GM19239 (cell line): Measurements from ENCODE around the gene AQP2.

Source experiments
- DNase-seq: peaks from one replicate; pipeline ENCODE4 v3.0.0; 2011; ENCODE audit warnings: low spot score; ENCODE audit not compliant: insufficient read length
- FAIRE-seq: peaks from 2 replicates; lab custom pipeline; 2011; peaks lifted over from hg19 to GRCh38; lab: Jason Lieb, UNC

The AQP2 gene

GRCh38 chr12:49966511-49967041 lies 16.0 kb downstream of the AQP2 start:
- DNase-seq (no peak), FAIRE-seq (no peak)

GRCh38 chr12:49967042-49967776 lies 16.7 kb downstream of the AQP2 start:
- DNase-seq (peak; percentile 95), FAIRE-seq (peak; percentile 86)

- no peak for FAIRE-seq
- no peak for DNase-seq
These were observed 17.3 kb downstream of the AQP2 start for GRCh38 chr12:49967777-49968250.

GRCh38 chr12:49968471-49968870 lies 17.9 kb downstream of the AQP2 start:
- no peak for FAIRE-seq
- no peak for DNase-seq

GRCh38 chr12:49969027-49969426 lies 18.5 kb downstream of the AQP2 start:
- FAIRE-seq (no peak), DNase-seq (no peak)

- FAIRE-seq (no peak), DNase-seq (no peak)
These were observed 19.3 kb downstream of the AQP2 start for GRCh38 chr12:49969651-49970429.

- FAIRE-seq (no peak), DNase-seq (no peak)
These were observed 20.1 kb downstream of the AQP2 start for GRCh38 chr12:49970658-49971057.

GRCh38 chr12:49971141-49971540 lies 20.6 kb downstream of the AQP2 start:
- DNase-seq (no peak), FAIRE-seq (no peak)

GRCh38 chr12:49972129-49972528 lies 21.6 kb downstream of the AQP2 start:
- DNase-seq (no peak), FAIRE-seq (no peak)

GRCh38 chr12:49972641-49973360 lies 22.3 kb downstream of the AQP2 start, which contains the start of gene AQP6:
Gene AQP6 (plus strand): TSS chr12:49972947. CDS start chr12:49973174, 227 bp downstream.
- DNase-seq (no peak), FAIRE-seq (no peak)

- DNase-seq (no peak), FAIRE-seq (no peak)
These were observed 22.9 kb downstream of the AQP2 start for GRCh38 chr12:49973361-49973830.

GRCh38 chr12:49974231-49974675 lies 23.7 kb downstream of the AQP2 start:
- FAIRE-seq (no peak), DNase-seq (no peak)

GRCh38 chr12:49974677-49975317 lies 24.3 kb downstream of the AQP2 start:
- DNase-seq, result no peak
- no peak for FAIRE-seq

- DNase-seq (no peak), FAIRE-seq (no peak)
These were observed 24.8 kb downstream of the AQP2 start for GRCh38 chr12:49975318-49975761.

- FAIRE-seq, result no peak
- no peak for DNase-seq
These were observed 26.0 kb downstream of the AQP2 start for GRCh38 chr12:49976557-49976956.

- FAIRE-seq, result no peak
- DNase-seq, result no peak
These were observed 27.6 kb downstream of the AQP2 start for GRCh38 chr12:49978125-49978524.

- FAIRE-seq (no peak), DNase-seq (no peak)
These were observed 28.6 kb downstream of the AQP2 start for GRCh38 chr12:49979016-49979586.

GRCh38 chr12:49979791-49980190 lies 29.3 kb downstream of the AQP2 start:
- FAIRE-seq (no peak), DNase-seq (no peak)
